Endothelial cell (in vitro differentiated cells): ENCODE data around the gene ERVFRD-1. TPM values are rescaled to one million over a fixed set of nuclear protein-coding genes. Genes with fewer than 3 reads are reported as not detected.

Experiments
- DNase-seq: peaks from one replicate; pipeline ENCODE4 v3.0.0; 2021; ENCODE audit warnings: low spot score
- H3K27ac Mint-ChIP-seq: one replicate; pipeline ENCODE4 v1.8.0; 2021; ENCODE audit warnings: mixed read lengths, inconsistent platforms; ENCODE audit not compliant: unreplicated experiment
- H3K27me3 Mint-ChIP-seq: one replicate; pipeline ENCODE4 v1.8.0; 2021; ENCODE audit warnings: mild to moderate bottlenecking, moderate library complexity, mixed read lengths, inconsistent platforms; ENCODE audit not compliant: unreplicated experiment
- H3K36me3 Mint-ChIP-seq: one replicate; pipeline ENCODE4 v1.8.0; 2021; ENCODE audit warnings: mild to moderate bottlenecking, low read depth, mixed read lengths, inconsistent platforms; ENCODE audit not compliant: unreplicated experiment
- H3K4me1 Mint-ChIP-seq: one replicate; pipeline ENCODE4 v1.8.0; 2021; ENCODE audit warnings: mild to moderate bottlenecking, mixed read lengths, inconsistent platforms; ENCODE audit not compliant: unreplicated experiment
- H3K4me3 Mint-ChIP-seq: one replicate; pipeline ENCODE4 v1.8.0; 2021; ENCODE audit warnings: mild to moderate bottlenecking, mixed read lengths, inconsistent platforms; ENCODE audit not compliant: unreplicated experiment
- H3K9me3 Mint-ChIP-seq: one replicate; pipeline ENCODE4 v1.8.0; 2021; ENCODE audit warnings: mixed read lengths, inconsistent platforms; ENCODE audit not compliant: unreplicated experiment
- CTCF ChIP-seq: fragments of 200-600 bp; sonication (generic); IDR thresholded peaks from one replicate; pipeline ENCODE4 v1.5.0; 2021; ENCODE audit warnings: antibody characterized with exemption; ENCODE audit not compliant: unreplicated experiment
- total RNA-seq: library from RNA; stranded (reverse); fragmentation: NEBNext Ultra II Directional; extraction: Animal tissue kit (Norgen Biotek cat#: 25700); gene quantifications from one replicate; pipeline ENCODE4 v1.2.1, GENCODE V29; 2021; ENCODE audit not compliant: unreplicated experiment

ERVFRD-1 gene
- total RNA-seq, 1 donor from 2014 or later = not detected

GRCh38 chr6:11152581-11152980 is 41.1 kb upstream of the ERVFRD-1 start:
- no peak overlapping the region for H3K4me3 Mint-ChIP-seq
- no peaks in the 10 kb centered on the region for H3K36me3 Mint-ChIP-seq
- H3K27me3 Mint-ChIP-seq = no peaks in the 10 kb centered on the region
- no peaks in the 10 kb centered on the region for H3K9me3 Mint-ChIP-seq
- H3K27ac Mint-ChIP-seq = no peak overlapping the region
- H3K4me1 Mint-ChIP-seq = peaks cover 7% of the 10 kb centered on the region
- no peak for DNase-seq
- TF ChIP-seq CTCF = no peak

GRCh38 chr6:11151488-11151887 is 40.0 kb upstream of the ERVFRD-1 start:
- no peak overlapping the region for H3K4me3 Mint-ChIP-seq
- no peaks in the 10 kb centered on the region for H3K36me3 Mint-ChIP-seq
- H3K4me1 Mint-ChIP-seq = peaks cover 7% of the 10 kb centered on the region
- H3K9me3 Mint-ChIP-seq = no peaks in the 10 kb centered on the region
- no peak overlapping the region for H3K27ac Mint-ChIP-seq
- H3K27me3 Mint-ChIP-seq = no peaks in the 10 kb centered on the region
- DNase-seq = no peak
- no peak for TF ChIP-seq CTCF

GRCh38 chr6:11149551-11149950 is 38.0 kb upstream of the ERVFRD-1 start:
- H3K36me3 Mint-ChIP-seq = no peaks in the 10 kb centered on the region
- no peak overlapping the region for H3K27ac Mint-ChIP-seq
- no peak for DNase-seq
- H3K4me1 Mint-ChIP-seq = peaks cover 3% of the 10 kb centered on the region
- H3K27me3 Mint-ChIP-seq = no peaks in the 10 kb centered on the region
- no peaks in the 10 kb centered on the region for H3K9me3 Mint-ChIP-seq
- no peak overlapping the region for H3K4me3 Mint-ChIP-seq
- TF ChIP-seq CTCF = no peak

GRCh38 chr6:11146117-11146826 is 34.7 kb upstream of the ERVFRD-1 start:
- no peak for TF ChIP-seq CTCF
- H3K4me1 Mint-ChIP-seq = peaks cover 3% of the 10 kb centered on the region
- no peaks in the 10 kb centered on the region for H3K36me3 Mint-ChIP-seq
- H3K4me3 Mint-ChIP-seq = no peak overlapping the region
- no peaks in the 10 kb centered on the region for H3K9me3 Mint-ChIP-seq
- no peaks in the 10 kb centered on the region for H3K27me3 Mint-ChIP-seq
- no peak overlapping the region for H3K27ac Mint-ChIP-seq
- no peak for DNase-seq

GRCh38 chr6:11144393-11144851 is 32.9 kb upstream of the ERVFRD-1 start:
- peak; percentile 78 for TF ChIP-seq CTCF
- Mint-ChIP-seq H3K27me3 (no peaks in the 10 kb centered on the region), H3K4me3 (no peak overlapping the region), H3K4me1 (peaks cover 3% of the 10 kb centered on the region), H3K36me3 (no peaks in the 10 kb centered on the region), H3K27ac (no peak overlapping the region), H3K9me3 (no peaks in the 10 kb centered on the region)
- DNase-seq = peak; percentile 74
